ENCODE data around the gene UBB.

Gene UBB

GRCh38 chr17:16419074-16419928 lies 38.4 kb downstream of the UBB start:
- no peak for DNase-seq

DNA sequence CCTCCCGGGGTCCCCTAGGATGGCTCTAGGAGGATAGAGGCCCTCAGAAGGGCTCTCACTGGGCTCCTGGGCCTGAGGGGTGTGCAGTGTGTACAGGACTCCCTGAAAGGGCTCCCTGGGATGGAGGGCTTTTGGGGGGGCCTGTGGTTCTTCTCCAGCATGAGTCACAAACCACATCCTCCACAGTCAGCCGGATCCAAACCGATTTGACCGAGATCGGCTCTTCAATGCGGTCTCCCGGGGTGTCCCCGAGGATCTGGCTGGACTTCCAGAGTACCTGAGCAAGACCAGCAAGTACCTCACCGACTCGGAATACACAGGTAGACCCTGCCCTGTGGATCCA lies 39.0 kb downstream of the UBB start:
- no peak for DNase-seq

DNA sequence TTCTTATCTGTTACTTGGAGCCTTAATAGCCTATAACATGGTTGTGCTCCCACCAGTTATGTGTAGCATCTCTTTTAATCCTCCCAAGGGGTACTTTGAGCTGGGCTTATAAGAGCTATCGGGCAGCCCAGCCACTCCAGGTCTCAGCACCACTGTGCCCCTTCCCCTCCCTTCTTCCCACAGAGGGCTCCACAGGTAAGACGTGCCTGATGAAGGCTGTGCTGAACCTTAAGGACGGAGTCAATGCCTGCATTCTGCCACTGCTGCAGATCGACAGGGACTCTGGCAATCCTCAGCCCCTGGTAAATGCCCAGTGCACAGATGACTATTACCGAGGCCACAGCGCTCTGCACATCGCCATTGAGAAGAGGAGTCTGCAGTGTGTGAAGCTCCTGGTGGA lies 41.5 kb downstream of the UBB start:
- DNase-seq = no peak

GRCh38 chr17:16423226-16423872 lies 42.5 kb downstream of the UBB start:
- no peak for DNase-seq

- DNase-seq = no peak
Observed at GRCh38 chr17:16425202-16425601, 44.3 kb downstream of the UBB start.

DNA sequence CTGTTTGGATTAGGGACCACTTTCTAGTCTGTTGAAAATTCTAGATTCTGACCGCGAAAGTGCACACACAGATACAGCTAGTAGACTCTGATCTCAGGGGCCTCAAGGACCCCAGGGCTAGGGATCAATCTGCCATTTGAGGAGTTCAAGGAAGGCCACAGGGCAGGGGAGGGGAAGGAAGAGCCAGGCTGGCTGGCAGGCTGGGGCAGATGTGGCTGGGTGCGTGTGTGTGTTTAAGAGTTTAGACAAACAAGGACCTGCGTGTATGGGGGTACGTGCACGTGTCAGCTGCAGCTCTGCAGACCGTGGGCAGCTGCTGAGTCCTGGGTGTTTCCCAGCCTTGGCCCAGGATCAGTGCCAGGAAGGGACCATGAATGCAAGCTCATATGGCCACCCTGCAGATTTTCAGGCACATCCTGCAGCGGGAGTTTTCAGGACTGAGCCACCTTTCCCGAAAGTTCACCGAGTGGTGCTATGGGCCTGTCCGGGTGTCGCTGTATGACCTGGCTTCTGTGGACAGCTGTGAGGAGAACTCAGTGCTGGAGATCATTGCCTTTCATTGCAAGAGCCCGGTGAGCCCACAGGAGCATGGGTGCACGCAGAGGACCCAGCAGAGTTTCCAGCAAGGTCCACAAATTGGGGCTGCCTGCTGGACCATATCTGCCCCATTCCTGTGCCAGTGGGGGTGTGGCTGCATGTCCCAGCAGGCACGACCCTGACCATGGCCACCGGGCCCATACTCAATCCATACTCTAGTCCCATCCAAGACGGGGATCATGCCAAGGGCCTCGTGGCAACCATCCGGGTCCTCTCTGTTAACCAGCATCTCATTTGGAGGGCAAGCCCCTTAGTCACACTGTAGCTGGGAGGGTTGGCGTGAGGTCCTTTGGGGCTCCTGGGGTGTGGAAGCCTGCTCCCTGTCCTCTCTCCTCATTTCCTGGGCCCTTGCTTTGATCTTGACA lies 45.1 kb downstream of the UBB start:
- DNase-seq = peak; percentile 16

- DNase-seq = no peak
Observed at GRCh38 chr17:16427020-16427419, 46.1 kb downstream of the UBB start.

DNA sequence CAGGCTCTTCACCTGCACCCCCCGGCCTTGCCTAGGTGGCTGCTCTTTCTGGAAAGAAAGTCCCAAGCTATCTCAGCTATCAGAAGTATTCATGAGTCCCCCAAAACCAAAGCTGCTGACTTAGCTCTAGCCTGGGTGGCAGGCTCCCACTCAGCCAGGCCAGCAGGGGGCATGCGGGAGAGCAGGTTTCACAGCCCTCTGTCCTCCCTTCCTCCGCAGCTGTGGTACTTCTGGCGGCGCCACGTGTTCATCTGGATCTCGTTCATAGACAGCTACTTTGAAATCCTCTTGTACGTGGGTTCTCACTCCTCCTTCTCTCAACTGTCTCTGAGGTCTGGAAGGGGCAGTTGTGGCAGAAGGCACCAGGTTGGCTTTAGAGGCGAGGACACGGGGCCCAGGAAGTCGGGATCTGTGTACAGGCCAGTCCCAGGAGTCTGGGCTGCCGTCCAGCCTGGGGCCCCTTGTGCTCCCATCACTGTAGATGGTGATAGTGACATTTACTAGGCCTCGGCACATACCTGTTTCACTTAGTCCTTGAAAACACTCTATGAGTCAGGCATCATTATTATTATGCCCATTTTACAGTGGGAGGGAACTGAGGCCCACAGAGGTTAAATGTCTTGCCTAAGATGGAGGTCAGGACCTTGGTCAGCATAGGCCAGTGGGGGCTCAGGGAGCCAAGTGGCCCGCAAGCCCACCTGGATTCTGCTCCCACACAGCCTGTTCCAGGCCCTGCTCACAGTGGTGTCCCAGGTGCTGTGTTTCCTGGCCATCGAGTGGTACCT lies 47.4 kb downstream of the UBB start:
- DNase-seq = no peak

DNA sequence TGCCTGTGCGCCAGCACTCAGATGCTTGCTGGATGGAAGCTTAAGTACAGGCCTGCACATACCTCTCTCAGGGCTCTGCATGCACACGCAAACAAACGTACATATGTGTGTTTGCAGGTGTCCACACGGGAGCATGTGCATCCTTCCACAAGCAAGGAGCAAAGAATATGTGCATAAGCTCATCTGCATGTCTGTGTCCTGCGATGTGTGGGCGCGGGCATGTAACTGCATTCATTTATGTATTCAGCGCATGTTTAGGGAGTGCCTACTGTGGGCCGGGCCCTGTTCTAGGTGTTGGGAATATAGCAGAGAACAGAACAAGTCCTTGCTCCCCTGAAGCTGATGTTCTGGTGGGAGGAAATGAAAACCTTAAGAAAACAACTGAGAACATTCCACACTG lies 48.2 kb downstream of the UBB start:
- DNase-seq = no peak

- DNase-seq = no peak
Observed at GRCh38 chr17:16430650-16431049, 49.8 kb downstream of the UBB start.

DNA sequence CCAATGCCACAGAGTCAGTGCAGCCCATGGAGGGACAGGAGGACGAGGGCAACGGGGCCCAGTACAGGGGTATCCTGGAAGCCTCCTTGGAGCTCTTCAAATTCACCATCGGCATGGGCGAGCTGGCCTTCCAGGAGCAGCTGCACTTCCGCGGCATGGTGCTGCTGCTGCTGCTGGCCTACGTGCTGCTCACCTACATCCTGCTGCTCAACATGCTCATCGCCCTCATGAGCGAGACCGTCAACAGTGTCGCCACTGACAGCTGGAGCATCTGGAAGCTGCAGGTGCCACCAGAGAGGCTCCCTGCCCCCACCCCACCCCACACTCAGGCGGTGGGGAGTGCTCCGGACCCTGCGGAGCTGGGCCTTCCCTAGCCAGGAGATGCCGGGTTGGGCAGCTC lies 51.1 kb downstream of the UBB start:
- no peak for DNase-seq
